DOHH2 (cell line): ENCODE data around the gene USH2A.
"Not testable (repeated sequence)": the region's sequence is repeated elsewhere in the genome, so short reads cannot be mapped to it uniquely, and the experiment has no call there.

ENCODE experiments used
- H3F3A ChIP-seq: fragments of 200-600 bp; sonication (generic), shearing (Covaris generic); 2 replicates; pipeline ENCODE4 v1.6.0; 2016; ENCODE audit warnings: antibody characterized with exemption, mild to moderate bottlenecking; ENCODE audit not compliant: control insufficient read depth, insufficient read depth
- H3K27ac ChIP-seq: fragments of 200-600 bp; sonication (generic); 2 replicates; pipeline ENCODE4 v1.5.1; 2014; ENCODE audit warnings: low read depth, mild to moderate bottlenecking, low read length, moderate library complexity
- H3K27me3 ChIP-seq: fragments of 200-600 bp; sonication (generic); 2 replicates; pipeline ENCODE4 v1.6.1; 2014; ENCODE audit warnings: mild to moderate bottlenecking, low read length, mixed read lengths; ENCODE audit not compliant: control insufficient read depth
- H3K36me3 ChIP-seq: fragments of 200-600 bp; sonication (generic); 2 replicates; pipeline ENCODE4 v1.6.1; 2014; ENCODE audit warnings: mild to moderate bottlenecking, low read length, moderate library complexity, mixed read lengths; ENCODE audit not compliant: control insufficient read depth
- H3K4me1 ChIP-seq: fragments of 200-600 bp; sonication (generic); 2 replicates; pipeline ENCODE4 v1.6.1; 2014; ENCODE audit warnings: mild to moderate bottlenecking, low read length, mixed read lengths; ENCODE audit not compliant: control insufficient read depth
- H3K4me2 ChIP-seq: fragments of 200-600 bp; sonication (generic); 2 replicates; pipeline ENCODE4 v1.6.0; 2014; ENCODE audit warnings: mild to moderate bottlenecking, low read length, moderate library complexity
- H3K4me3 ChIP-seq: fragments of 200-600 bp; sonication (generic); 2 replicates; pipeline ENCODE4 v1.5.1; 2014; ENCODE audit warnings: mild to moderate bottlenecking, low read length, mixed read lengths
- H3K79me2 ChIP-seq: fragments of 200-600 bp; sonication (generic); 2 replicates; pipeline ENCODE4 v1.6.1; 2014; ENCODE audit warnings: mild to moderate bottlenecking, low read length, mixed read lengths; ENCODE audit not compliant: control insufficient read depth
- H3K9me2 ChIP-seq: fragments of 200-600 bp; sonication (generic); replicated peaks from 2 replicates; pipeline ENCODE4 v1.6.1; 2014; ENCODE audit warnings: mild to moderate bottlenecking, low read length, mixed read lengths; ENCODE audit not compliant: control insufficient read depth
- H3K9me3 ChIP-seq: fragments of 200-600 bp; sonication (generic); 2 replicates; pipeline ENCODE4 v1.6.1; 2014; ENCODE audit warnings: antibody characterized with exemption, low read length, mixed read lengths; ENCODE audit not compliant: control insufficient read depth, insufficient read depth
- H4K20me1 ChIP-seq: fragments of 200-600 bp; sonication (generic); 2 replicates; pipeline ENCODE4 v1.6.0; 2014; ENCODE audit warnings: low read depth, mild to moderate bottlenecking, antibody characterized with exemption, low read length, moderate library complexity; ENCODE audit not compliant: control insufficient read depth, insufficient read depth
- EZH2phosphoT487 ChIP-seq: fragments of 200-600 bp; sonication (generic); IDR thresholded peaks from 2 replicates; pipeline ENCODE4 v1.6.1; 2017; ENCODE audit warnings: borderline replicate concordance, mild to moderate bottlenecking, antibody characterized with exemption, low read length, moderate library complexity, mixed read lengths
- TF ChIP-seq, protein P1 (sequence below): fragments of 200-600 bp; sonication (generic); IDR thresholded peaks from one replicate; pipeline ENCODE4 v1.5.1; 2014; ENCODE audit warnings: antibody characterized with exemption, mild to moderate bottlenecking, low read depth, low read length; ENCODE audit not compliant: poor library complexity, severe bottlenecking

USH2A gene

DNA sequence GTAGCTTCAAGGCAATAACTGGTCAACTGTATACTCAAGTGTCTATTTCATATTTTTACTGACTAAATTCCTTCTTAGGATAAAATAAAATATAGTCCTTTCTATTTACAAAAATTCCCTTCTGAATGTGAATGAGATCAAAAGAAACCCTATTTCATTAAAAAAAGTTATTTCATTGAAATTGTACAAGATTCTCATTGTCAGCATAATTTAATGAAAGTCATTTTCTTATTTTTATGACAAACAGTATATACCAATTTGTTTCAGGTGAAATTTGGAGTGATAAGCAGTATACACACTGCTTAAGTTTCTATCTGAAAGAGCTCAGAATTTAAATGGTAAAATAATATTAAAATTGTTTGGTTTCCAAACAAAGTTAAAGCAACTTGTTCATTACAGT, 269.2 kb downstream of the USH2A start:
- no peak overlapping the region for H3K4me3 ChIP-seq
- H4K20me1 ChIP-seq = no peaks in the 10 kb centered on the region
- no peaks in the 10 kb centered on the region for H3K9me3 ChIP-seq
- no peak overlapping the region for H3K27ac ChIP-seq
- no peaks in the 10 kb centered on the region for H3K36me3 ChIP-seq
- H3K79me2 ChIP-seq = no peaks in the 10 kb centered on the region
- no peaks in the 10 kb centered on the region for H3K9me2 ChIP-seq
- no peaks in the 10 kb centered on the region for H3K4me1 ChIP-seq
- no peaks in the 10 kb centered on the region for H3K27me3 ChIP-seq
- no peak overlapping the region for H3K4me2 ChIP-seq
- TF ChIP-seq, protein P1, sequence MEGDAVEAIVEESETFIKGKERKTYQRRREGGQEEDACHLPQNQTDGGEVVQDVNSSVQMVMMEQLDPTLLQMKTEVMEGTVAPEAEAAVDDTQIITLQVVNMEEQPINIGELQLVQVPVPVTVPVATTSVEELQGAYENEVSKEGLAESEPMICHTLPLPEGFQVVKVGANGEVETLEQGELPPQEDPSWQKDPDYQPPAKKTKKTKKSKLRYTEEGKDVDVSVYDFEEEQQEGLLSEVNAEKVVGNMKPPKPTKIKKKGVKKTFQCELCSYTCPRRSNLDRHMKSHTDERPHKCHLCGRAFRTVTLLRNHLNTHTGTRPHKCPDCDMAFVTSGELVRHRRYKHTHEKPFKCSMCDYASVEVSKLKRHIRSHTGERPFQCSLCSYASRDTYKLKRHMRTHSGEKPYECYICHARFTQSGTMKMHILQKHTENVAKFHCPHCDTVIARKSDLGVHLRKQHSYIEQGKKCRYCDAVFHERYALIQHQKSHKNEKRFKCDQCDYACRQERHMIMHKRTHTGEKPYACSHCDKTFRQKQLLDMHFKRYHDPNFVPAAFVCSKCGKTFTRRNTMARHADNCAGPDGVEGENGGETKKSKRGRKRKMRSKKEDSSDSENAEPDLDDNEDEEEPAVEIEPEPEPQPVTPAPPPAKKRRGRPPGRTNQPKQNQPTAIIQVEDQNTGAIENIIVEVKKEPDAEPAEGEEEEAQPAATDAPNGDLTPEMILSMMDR = no peak
- TF ChIP-seq EZH2phosphoT487 = no peak
- H3F3A ChIP-seq = no peaks in the 10 kb centered on the region

DNA sequence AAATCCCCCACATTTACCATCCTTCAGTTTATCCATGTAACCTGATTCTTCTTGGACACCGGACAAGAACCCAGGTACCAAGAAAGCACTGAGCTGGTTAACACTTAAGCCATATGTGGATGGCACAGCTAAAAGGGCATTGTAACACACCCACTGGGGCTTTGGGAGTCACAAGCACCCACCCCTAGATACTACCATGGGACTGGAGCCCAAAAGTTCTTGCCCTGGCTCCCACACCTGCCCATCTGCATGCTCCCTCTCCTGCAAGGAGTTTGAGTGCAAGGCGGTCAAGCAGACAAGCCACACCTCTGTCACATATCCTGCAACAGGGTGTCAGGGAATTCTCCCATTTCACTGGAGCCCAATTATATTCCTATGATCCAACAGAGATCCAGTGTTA, 270.1 kb downstream of the USH2A start:
- no peak overlapping the region for H3K4me3 ChIP-seq
- no peaks in the 10 kb centered on the region for H3K36me3 ChIP-seq
- no peaks in the 10 kb centered on the region for H3K79me2 ChIP-seq
- H4K20me1 ChIP-seq = no peaks in the 10 kb centered on the region
- no peaks in the 10 kb centered on the region for H3K4me1 ChIP-seq
- H3F3A ChIP-seq = no peaks in the 10 kb centered on the region
- H3K9me3 ChIP-seq = no peaks in the 10 kb centered on the region
- TF ChIP-seq EZH2phosphoT487 = no peak
- TF ChIP-seq, protein P1 = no peak
- no peaks in the 10 kb centered on the region for H3K27me3 ChIP-seq
- H3K9me2 ChIP-seq = no peaks in the 10 kb centered on the region
- H3K27ac ChIP-seq = no peak overlapping the region
- no peak overlapping the region for H3K4me2 ChIP-seq

DNA sequence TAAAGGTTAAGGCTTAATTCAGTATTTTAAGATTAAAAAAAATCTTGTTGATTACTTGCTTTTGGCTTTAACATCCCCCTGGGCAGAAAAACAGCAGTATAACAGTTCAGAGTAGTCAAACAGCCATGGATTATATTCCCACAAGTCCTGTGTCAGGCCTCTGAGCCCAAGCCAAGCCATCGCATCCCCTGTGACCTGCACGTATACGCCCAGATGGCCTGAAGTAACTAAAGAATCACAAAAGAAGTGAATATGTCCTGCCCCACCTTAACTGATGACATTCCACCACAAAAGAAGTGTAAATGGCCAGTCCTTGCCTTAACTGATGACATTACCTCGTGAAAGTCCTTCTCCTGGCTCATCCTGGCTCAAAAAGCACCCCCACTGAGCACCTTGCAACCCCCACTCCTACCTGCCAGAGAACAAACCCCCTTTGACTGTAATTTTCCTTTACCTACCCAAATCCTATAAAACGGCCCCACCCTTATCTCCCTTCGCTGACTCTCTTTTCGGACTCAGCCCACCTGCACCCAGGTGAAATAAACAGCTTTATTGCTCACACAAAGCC, 277.7 kb downstream of the USH2A start:
- H3K27me3 ChIP-seq, H3K36me3 ChIP-seq, H3F3A ChIP-seq, H3K79me2 ChIP-seq, H3K4me2 ChIP-seq, H3K27ac ChIP-seq, H3K4me3 ChIP-seq, H3K4me1 ChIP-seq, H3K9me3 ChIP-seq, H3K9me2 ChIP-seq, H4K20me1 ChIP-seq: not testable (repeated sequence)

DNA sequence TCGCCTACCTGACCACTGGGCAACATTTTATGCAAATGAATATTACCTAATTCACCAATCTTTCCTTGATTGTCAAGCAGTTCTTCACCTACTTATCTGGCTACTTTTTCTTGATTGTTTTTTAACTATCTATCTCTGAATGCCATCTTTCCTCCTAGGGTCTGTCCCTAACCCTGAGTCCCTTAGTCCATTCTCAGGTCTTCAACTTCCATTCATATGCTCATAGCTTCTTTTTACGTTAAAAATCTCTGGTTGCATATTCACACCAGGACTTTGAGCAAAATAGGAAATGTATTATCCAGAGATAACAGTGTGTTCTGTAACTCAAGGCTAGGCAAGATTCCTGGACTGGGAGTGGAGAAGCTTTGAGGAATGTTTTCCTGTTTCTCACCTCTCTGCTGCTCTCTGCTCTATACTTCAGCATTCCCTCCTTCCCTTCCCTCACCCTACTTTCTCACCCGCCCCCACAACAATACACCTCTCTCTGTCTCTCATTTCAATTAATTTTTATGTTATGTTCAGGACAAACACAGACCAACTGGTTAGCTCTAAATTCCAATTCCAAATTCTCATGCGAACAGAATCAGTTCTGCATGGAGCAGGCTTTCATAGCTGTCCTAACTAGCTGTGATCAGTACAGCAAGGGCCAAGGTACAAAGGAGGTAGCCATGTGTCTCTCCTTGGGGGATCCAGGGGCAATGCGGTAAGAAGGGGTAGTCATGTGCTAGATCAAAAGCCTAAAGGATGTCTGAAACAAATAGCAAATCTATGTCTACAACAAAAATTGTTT, 278.4 kb downstream of the USH2A start:
- Histone ChIP-seq H3K27ac (no peak overlapping the region), H3K4me3 (no peak overlapping the region), H3F3A (no peaks in the 10 kb centered on the region), H3K4me2 (no peak overlapping the region), H3K36me3 (no peaks in the 10 kb centered on the region), H4K20me1 (no peaks in the 10 kb centered on the region), H3K9me3 (no peaks in the 10 kb centered on the region), H3K9me2 (no peaks in the 10 kb centered on the region), H3K27me3 (no peaks in the 10 kb centered on the region), H3K79me2 (no peaks in the 10 kb centered on the region), H3K4me1 (no peaks in the 10 kb centered on the region)
- TF ChIP-seq, protein P1 = no peak
- no peak for TF ChIP-seq EZH2phosphoT487
